ENCODE data around the gene PMEPA1.

PMEPA1 gene

GRCh38 chr20:57676589-57677583 is 32.9 kb downstream of the PMEPA1 start:
- no peak for DNase-seq

- no peak for DNase-seq
Measured at GRCh38 chr20:57675773-57676172, 34.0 kb downstream of the PMEPA1 start.

GRCh38 chr20:57672953-57673575 is 36.8 kb downstream of the PMEPA1 start:
- no peak for DNase-seq

GRCh38 chr20:57672164-57672563 is 37.7 kb downstream of the PMEPA1 start:
- DNase-seq, result no peak

- DNase-seq, result no peak
Measured at GRCh38 chr20:57671662-57672061, 38.2 kb downstream of the PMEPA1 start.

GRCh38 chr20:57671072-57671391 is 38.8 kb downstream of the PMEPA1 start:
- DNase-seq, result no peak

- DNase-seq, result no peak
Measured at GRCh38 chr20:57670288-57671071, 39.3 kb downstream of the PMEPA1 start.

GRCh38 chr20:57669632-57670031 is 40.2 kb downstream of the PMEPA1 start:
- DNase-seq, result no peak

- no peak for DNase-seq
Measured at GRCh38 chr20:57667924-57668782, 41.7 kb downstream of the PMEPA1 start.

GRCh38 chr20:57667388-57667787 is 42.4 kb downstream of the PMEPA1 start:
- no peak for DNase-seq

GRCh38 chr20:57666834-57667157 is 43.0 kb downstream of the PMEPA1 start:
- DNase-seq, result no peak

- no peak for DNase-seq
Measured at GRCh38 chr20:57666106-57666833, 43.5 kb downstream of the PMEPA1 start.

- DNase-seq, result no peak
Measured at GRCh38 chr20:57665589-57665971, 44.2 kb downstream of the PMEPA1 start.

GRCh38 chr20:57664924-57665588 is 44.8 kb downstream of the PMEPA1 start:
- no peak for DNase-seq

- no peak for DNase-seq
Measured at GRCh38 chr20:57664476-57664875, 45.3 kb downstream of the PMEPA1 start.

GRCh38 chr20:57663681-57664451 is 45.9 kb downstream of the PMEPA1 start:
- DNase-seq, result no peak

GRCh38 chr20:57663241-57663640 is 46.6 kb downstream of the PMEPA1 start:
- no peak for DNase-seq

GRCh38 chr20:57662456-57663240 is 47.2 kb downstream of the PMEPA1 start:
- DNase-seq, result no peak

GRCh38 chr20:57661746-57662455 is 47.9 kb downstream of the PMEPA1 start:
- no peak for DNase-seq
